ENCODE measurements around the gene CUX1. TPM values are rescaled to one million over a fixed set of nuclear protein-coding genes. Genes with fewer than 3 reads are reported as not detected.

Gene CUX1
- total and polyA plus RNA-seq, 10 of the 15 experiments (the other 5 are each of a cell fraction or from before 2014, with no cell fraction given), result 6.1 to 48.6 (median 25.9) TPM

DNA sequence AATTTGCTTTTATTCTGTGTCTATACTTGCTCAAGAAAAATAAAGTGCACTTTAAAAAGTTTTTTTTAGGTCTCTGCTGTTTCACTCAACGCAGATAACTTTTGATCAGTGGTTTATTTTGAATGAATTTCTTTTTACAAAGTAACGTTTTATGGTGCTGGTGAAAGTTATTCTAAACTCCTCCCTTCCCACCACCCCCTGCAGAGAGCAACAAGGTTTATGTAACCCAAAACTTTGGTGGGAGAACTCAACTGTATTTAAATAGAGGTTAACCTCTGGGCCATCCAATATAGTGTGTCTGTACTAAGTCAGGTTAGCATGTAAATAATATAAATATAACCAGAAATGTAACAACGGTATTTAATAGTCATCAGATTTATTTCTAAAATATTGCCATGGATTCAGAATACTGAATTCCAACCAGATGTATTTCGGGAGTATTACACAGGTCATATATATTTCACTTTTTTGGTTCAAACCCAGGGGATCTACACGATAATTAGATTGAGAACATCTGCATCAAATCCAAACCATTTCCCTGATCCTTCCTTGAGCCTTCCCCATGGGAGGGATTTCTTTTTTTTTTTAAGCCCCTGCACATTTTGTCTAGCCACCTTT, 3.9 kb upstream of the CUX1 start:
- H4K20me1 ChIP-seq (ENCODE audit: control insufficient read depth, insufficient read depth), result no peaks in the 10 kb centered on the region
- SMC1A ChIA-PET (ENCODE audit: uncharacterized antibody, unreplicated experiment), result interaction anchor here (1.0 to 1.6 kb wide), 3 partner anchors 44 to 168 kb away, joined by 3 to 6 read pairs (median 3); no protein-coding TSS in a partner anchor
- no peaks in the 10 kb centered on the region for H3K36me3 ChIP-seq (ENCODE audit: control insufficient read depth in 2 of 2, insufficient read depth in 2 of 2, low read length in 1 of 2)
- peaks cover 24% of the 10 kb centered on the region for H3K79me2 ChIP-seq (ENCODE audit: control insufficient read depth, insufficient read depth, low read length)
- in situ Hi-C loops (cut with MboI), result loop anchor here (5.0 kb wide), 2 partner anchors 66 to 121 kb away; no protein-coding TSS in a partner anchor
- TF ChIP-seq HSF1 (IDR thresholded peaks at IDR 0.05; ENCODE audit: low read depth, low read length) (no peak), MXI1 (IDR thresholded peaks at IDR 0.05; ENCODE audit: low read depth, low read length) (no peak), YBX1 (IDR thresholded peaks at IDR 0.05) (no peak), NR2C2 (IDR thresholded peaks at IDR 0.05; ENCODE audit: borderline replicate concordance, control insufficient read depth, insufficient read length, low read depth) (no peak), PAX8 (IDR thresholded peaks at IDR 0.05) (no peak), ZBED1 (IDR thresholded peaks at IDR 0.05; ENCODE audit: borderline replicate concordance) (no peak), RFX5 (IDR thresholded peaks at IDR 0.05; ENCODE audit: low read depth, low read length) (no peak), IRF4 (IDR thresholded peaks at IDR 0.05; ENCODE audit: low read depth, low read length) (no peak), NFYA (IDR thresholded peaks at IDR 0.05; ENCODE audit: borderline replicate concordance, low read depth, low read length) (no peak), SMAD5 (IDR thresholded peaks at IDR 0.05; ENCODE audit: low read depth) (no peak), HDAC2 (IDR thresholded peaks at IDR 0.05) (no peak)
- TF ChIP-seq, protein P1, sequence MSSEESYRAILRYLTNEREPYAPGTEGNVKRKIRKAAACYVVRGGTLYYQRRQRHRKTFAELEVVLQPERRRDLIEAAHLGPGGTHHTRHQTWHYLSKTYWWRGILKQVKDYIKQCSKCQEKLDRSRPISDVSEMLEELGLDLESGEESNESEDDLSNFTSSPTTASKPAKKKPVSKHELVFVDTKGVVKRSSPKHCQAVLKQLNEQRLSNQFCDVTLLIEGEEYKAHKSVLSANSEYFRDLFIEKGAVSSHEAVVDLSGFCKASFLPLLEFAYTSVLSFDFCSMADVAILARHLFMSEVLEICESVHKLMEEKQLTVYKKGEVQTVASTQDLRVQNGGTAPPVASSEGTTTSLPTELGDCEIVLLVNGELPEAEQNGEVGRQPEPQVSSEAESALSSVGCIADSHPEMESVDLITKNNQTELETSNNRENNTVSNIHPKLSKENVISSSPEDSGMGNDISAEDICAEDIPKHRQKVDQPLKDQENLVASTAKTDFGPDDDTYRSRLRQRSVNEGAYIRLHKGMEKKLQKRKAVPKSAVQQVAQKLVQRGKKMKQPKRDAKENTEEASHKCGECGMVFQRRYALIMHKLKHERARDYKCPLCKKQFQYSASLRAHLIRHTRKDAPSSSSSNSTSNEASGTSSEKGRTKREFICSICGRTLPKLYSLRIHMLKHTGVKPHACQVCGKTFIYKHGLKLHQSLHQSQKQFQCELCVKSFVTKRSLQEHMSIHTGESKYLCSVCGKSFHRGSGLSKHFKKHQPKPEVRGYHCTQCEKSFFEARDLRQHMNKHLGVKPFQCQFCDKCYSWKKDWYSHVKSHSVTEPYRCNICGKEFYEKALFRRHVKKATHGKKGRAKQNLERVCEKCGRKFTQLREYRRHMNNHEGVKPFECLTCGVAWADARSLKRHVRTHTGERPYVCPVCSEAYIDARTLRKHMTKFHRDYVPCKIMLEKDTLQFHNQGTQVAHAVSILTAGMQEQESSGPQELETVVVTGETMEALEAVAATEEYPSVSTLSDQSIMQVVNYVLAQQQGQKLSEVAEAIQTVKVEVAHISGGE (CRISPR knock-in tag; IDR thresholded peaks at IDR 0.05), result no peak
- TF ChIP-seq, protein P2, sequence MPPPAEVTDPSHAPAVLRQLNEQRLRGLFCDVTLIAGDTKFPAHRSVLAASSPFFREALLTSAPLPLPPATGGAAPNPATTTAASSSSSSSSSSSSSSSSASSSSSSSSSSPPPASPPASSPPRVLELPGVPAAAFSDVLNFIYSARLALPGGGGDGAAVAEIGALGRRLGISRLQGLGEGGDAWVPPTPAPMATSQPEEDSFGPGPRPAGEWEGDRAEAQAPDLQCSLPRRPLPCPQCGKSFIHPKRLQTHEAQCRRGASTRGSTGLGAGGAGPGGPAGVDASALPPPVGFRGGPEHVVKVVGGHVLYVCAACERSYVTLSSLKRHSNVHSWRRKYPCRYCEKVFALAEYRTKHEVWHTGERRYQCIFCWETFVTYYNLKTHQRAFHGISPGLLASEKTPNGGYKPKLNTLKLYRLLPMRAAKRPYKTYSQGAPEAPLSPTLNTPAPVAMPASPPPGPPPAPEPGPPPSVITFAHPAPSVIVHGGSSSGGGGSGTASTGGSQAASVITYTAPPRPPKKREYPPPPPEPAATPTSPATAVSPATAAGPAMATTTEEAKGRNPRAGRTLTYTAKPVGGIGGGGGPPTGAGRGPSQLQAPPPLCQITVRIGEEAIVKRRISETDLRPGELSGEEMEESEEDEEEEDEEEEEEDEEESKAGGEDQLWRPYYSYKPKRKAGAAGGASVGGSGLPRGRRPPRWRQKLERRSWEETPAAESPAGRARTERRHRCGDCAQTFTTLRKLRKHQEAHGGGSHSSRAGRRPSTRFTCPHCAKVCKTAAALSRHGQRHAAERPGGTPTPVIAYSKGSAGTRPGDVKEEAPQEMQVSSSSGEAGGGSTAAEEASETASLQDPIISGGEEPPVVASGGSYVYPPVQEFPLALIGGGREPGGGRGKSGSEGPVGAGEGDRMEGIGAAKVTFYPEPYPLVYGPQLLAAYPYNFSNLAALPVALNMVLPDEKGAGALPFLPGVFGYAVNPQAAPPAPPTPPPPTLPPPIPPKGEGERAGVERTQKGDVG (CRISPR knock-in tag; IDR thresholded peaks at IDR 0.05), result no peak
- TF ChIP-seq, protein P3, sequence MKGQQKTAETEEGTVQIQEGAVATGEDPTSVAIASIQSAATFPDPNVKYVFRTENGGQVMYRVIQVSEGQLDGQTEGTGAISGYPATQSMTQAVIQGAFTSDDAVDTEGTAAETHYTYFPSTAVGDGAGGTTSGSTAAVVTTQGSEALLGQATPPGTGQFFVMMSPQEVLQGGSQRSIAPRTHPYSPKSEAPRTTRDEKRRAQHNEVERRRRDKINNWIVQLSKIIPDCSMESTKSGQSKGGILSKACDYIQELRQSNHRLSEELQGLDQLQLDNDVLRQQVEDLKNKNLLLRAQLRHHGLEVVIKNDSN (IDR thresholded peaks at IDR 0.05; ENCODE audit: borderline replicate concordance, extremely low read length, insufficient read depth, low read depth, low read length), result no peak
- RAD21 ChIA-PET (ENCODE audit: unreplicated experiment), result interaction anchor here (0.7 to 1.8 kb wide), 9 partner anchors 70 to 422 kb away, joined by 3 to 22 read pairs (median 6); no protein-coding TSS in a partner anchor
- no peak for ATAC-seq
- H3K4me1 ChIP-seq (ENCODE audit: control insufficient read depth, insufficient read depth, low read length), result no peaks in the 10 kb centered on the region
- WGBS (ENCODE audit: insufficient coverage, insufficient replicate concordance, low lambda C conversion rate, missing lambda C conversion rate), result 9% methylated on average over 5 of the region's 5 CpGs
- H3K9ac ChIP-seq (ENCODE audit: control insufficient read depth, insufficient read depth, low read length), result no peak overlapping the region
- no peaks in the 10 kb centered on the region for H3K9me3 ChIP-seq (replicated peaks; ENCODE audit: control insufficient read depth, insufficient read depth, low read length)
- POLR2A ChIA-PET, result no interaction called here
- CTCF ChIA-PET, result interaction anchor here (1.3 to 2.4 kb wide), 8 partner anchors 44 to 424 kb away, joined by 3 to 14 read pairs (median 8); no protein-coding TSS in a partner anchor
- H3K27me3 ChIP-seq (replicated peaks in 1 of 2; ENCODE audit: control insufficient read depth in 2 of 2, insufficient read depth in 2 of 2, low read length in 1 of 2), result no peaks in the 10 kb centered on the region
- H2AFZ ChIP-seq (ENCODE audit: control insufficient read depth, low read depth, low read length), result peak overlapping the region; percentile 88
- peak overlapping the region; percentile 87; the same call in 1 of the 2 replicates for H3K4me2 ChIP-seq (ENCODE audit: control insufficient read depth, insufficient read depth)
- H3K27ac ChIP-seq (ENCODE audit: control insufficient read depth, insufficient read depth), result no peak overlapping the region
- no TSS peak for BruUV-seq (replicated peaks)
- intact Hi-C loops (cut with micrococcal nuclease; ENCODE audit: unreplicated experiment), result loop anchor here (1.0 to 10.0 kb wide), 6 partner anchors 43 to 459 kb away; no protein-coding TSS in a partner anchor
- FAIRE-seq, result no peak
- no peak for DNase-seq (ENCODE audit: low read depth, low spot score)
- H3K4me3 ChIP-seq, result no peak overlapping the region; the same call in 1 of the 2 replicates
